ENCODE measurements around the gene CASP7.

The CASP7 gene

DNA sequence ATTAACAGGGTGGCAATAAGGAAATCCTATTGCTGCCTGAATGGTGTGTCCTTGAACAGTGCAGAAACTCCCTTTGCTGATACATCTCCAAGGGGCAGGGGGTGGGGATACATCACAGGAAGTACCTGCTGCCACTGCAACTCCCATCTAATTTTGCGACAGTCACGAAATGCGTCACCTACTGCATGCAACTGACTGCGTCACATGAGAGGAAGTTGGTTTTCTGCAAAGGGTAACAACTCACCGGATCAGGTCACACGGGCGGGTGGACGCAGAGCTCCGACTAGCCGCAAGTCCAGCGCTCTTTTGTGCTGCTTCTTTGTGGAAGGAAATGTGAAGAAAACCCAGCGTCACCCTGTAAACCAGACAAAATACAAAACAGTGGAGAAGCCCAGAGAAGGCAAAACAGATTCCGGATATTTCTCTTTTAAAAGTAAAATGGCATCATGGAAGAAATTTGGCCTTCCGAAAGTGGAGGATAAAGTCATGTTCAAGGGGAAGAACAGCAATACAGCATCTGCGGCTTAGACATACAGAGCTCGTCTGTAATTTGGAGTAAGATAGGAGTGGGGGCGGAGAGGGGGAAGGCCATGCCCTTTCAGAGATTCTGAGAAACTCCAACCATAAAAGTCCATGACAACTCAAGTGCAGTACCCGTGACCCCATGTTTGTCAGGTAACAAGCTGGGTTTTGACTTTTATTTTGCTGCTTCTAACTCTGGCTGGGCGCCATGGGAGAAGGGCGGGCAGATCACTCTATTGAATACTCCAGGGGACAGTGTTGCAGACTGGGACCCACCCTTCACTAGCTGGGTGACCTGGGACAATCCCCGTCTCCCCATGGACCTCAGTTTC is 39.5 kb downstream of the CASP7 start:
- TF ChIP-seq, protein P1, sequence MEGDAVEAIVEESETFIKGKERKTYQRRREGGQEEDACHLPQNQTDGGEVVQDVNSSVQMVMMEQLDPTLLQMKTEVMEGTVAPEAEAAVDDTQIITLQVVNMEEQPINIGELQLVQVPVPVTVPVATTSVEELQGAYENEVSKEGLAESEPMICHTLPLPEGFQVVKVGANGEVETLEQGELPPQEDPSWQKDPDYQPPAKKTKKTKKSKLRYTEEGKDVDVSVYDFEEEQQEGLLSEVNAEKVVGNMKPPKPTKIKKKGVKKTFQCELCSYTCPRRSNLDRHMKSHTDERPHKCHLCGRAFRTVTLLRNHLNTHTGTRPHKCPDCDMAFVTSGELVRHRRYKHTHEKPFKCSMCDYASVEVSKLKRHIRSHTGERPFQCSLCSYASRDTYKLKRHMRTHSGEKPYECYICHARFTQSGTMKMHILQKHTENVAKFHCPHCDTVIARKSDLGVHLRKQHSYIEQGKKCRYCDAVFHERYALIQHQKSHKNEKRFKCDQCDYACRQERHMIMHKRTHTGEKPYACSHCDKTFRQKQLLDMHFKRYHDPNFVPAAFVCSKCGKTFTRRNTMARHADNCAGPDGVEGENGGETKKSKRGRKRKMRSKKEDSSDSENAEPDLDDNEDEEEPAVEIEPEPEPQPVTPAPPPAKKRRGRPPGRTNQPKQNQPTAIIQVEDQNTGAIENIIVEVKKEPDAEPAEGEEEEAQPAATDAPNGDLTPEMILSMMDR (IDR thresholded peaks at IDR 0.05; ENCODE audit: low read depth, low read length, missing control alignments) = no peak
- DNase-seq (ENCODE audit: extremely low read depth, low read depth) = no peak
- H3K4me3 ChIP-seq (replicated peaks; ENCODE audit: low read depth, low read length) = no peak overlapping the region

DNA sequence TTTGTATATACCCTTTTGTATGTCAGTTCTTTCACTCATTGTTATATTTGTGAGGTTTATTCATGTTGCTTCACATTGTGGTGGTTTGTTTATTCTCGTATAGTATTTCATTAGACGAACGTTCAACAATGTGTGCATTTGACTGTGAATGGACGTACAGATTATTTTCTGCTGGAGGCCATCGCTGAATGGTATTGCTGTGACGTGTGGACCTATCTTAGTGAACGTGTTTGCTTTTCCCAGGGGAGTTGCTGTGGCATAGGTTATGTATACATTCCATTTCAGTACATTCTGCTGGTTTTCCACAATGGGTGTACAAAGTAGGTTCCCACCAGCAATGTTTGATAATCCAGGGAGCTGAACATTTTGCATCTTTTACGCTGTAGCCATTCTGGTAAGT is 40.7 kb downstream of the CASP7 start:
- H3K4me3 ChIP-seq (replicated peaks; ENCODE audit: low read depth, low read length) = no peak overlapping the region
- TF ChIP-seq, protein P1 (IDR thresholded peaks at IDR 0.05; ENCODE audit: low read depth, low read length, missing control alignments) = no peak
- no peak for DNase-seq (ENCODE audit: extremely low read depth, low read depth)

DNA sequence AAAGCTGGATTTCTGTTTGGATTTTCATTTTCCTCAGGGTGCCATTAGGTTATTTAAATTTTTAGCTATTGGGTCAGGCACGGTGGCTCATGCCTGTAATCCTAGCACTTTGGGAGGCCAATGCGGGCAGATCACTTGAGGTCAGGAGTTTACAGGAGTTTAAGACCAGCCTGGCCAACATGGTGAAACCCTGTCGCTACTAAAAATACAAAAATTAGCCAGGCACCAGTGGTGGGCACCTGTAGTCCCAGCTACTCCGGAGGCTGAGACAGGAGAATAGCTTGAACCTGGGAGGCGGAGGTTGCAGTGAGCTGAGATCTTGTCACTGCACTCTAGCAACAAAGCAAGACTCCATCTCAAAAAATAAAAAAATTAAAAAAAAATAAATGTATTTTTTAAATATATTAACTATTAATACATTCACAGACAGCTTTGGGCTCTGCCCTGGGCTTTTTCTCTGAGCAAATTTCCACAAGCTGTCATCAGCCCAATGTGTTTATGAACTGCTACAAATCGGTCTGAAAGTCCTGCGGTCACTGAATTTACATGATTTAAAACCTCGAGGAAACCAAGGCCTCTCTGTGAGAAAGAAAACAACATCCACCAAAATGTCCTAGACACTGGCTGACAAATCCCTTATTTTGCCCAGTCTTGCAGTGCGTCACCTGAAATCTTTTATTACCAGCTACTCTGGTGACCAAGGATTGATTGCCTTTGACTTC is 52.6 kb downstream of the CASP7 start:
- no peak overlapping the region for H3K4me3 ChIP-seq (replicated peaks; ENCODE audit: low read depth, low read length)
- TF ChIP-seq, protein P1 (IDR thresholded peaks at IDR 0.05; ENCODE audit: low read depth, low read length, missing control alignments) = no peak
- no peak for DNase-seq (ENCODE audit: extremely low read depth, low read depth)

DNA sequence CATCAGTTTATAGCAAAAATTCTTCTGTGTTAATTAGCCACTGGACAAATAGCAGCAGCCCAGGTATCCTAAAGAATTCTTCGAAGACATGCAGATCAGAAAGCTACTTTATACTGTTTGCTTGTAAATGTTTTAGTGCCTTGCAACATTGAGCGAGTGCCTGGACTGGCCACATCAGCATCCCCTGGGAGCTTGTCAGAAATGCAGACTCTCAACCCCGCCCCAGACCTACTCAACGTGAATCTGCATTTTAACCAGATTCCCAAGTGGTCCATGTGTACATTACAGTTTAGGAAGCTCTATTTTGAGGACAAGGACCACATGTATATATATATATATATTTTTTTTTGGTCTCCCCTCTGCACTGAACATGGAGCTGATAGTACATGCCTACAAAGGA is 53.3 kb downstream of the CASP7 start:
- no peak for DNase-seq (ENCODE audit: extremely low read depth, low read depth)
- no peak overlapping the region for H3K4me3 ChIP-seq (replicated peaks; ENCODE audit: low read depth, low read length)
- TF ChIP-seq, protein P1 (IDR thresholded peaks at IDR 0.05; ENCODE audit: low read depth, low read length, missing control alignments) = no peak

DNA sequence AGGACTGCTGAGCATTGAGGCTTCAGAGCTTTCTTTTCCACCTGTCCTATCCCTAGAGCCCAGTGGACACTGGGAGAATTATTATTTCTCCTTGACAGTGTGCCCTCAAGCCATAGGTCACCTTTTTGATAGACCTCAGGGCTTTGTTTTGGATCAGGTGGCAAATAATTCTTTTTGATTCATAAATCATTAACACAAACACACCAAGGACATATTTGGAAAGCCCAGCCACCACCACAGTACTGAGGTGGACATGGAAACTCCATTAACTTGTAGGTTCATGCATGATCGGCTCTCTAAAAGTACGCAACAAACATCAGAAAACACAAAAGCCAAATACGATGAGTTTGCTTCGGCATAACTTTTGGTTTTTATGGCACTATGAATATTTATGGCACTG is 53.9 kb downstream of the CASP7 start:
- no peak overlapping the region for H3K4me3 ChIP-seq (replicated peaks; ENCODE audit: low read depth, low read length)
- TF ChIP-seq, protein P1 (IDR thresholded peaks at IDR 0.05; ENCODE audit: low read depth, low read length, missing control alignments) = no peak
- no peak for DNase-seq (ENCODE audit: extremely low read depth, low read depth)

DNA sequence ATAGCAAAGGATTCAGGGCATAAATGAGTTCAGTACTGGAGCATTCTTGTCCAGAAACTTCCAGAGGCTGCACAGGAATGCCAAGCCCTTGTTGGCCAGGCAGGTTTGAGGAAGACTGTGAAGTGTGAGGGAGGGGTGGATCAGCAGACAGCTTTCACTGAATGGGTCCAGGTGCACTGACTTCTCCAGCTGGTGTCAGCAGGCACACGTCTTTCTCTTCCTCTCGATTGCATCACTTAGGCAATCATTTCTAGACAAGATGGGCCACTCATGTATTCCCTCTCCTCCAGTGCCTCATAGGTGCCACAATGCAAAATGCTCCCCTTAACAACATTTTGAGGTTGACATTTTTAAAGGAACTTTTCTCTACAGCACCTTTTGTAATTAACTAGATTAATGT is 56.2 kb downstream of the CASP7 start:
- DNase-seq (ENCODE audit: extremely low read depth, low read depth) = no peak
- H3K4me3 ChIP-seq (replicated peaks; ENCODE audit: low read depth, low read length) = no peak overlapping the region
- TF ChIP-seq, protein P1 (IDR thresholded peaks at IDR 0.05; ENCODE audit: low read depth, low read length, missing control alignments) = no peak
